HG02938 (cell line): Measurements from ENCODE around the gene YPEL4.
A peak's percentile ranks its signal among the peaks of the same experiment; 100 is the strongest.
"Not testable (repeated sequence)": the region's sequence is repeated elsewhere in the genome, so short reads cannot be mapped to it uniquely, and the experiment has no call there.

ENCODE experiments used
- ATAC-seq: cut with Tn5 transposase; IDR thresholded peaks from one replicate; pipeline ENCODE4 v1.9.1; 2021; ENCODE audit warnings: mild to moderate bottlenecking, moderate library complexity; ENCODE audit not compliant: unreplicated experiment

YPEL4 gene

GRCh38 chr11:57649826-57650738, at the start of gene YPEL4:
Gene YPEL4 (minus strand): TSS chr11:57649912. CDS start chr11:57647107, 2,805 bp downstream.
- no peak for ATAC-seq

- no peak for ATAC-seq
These were observed 49.2 kb upstream of the YPEL4 start for GRCh38 chr11:57698843-57699365.

GRCh38 chr11:57690474-57690873, 40.8 kb upstream of the YPEL4 start:
- ATAC-seq: not testable (repeated sequence)

- ATAC-seq: no peak
These were observed 31.5 kb upstream of the YPEL4 start for GRCh38 chr11:57681168-57681567.

GRCh38 chr11:57680552-57680874, 30.8 kb upstream of the YPEL4 start:
- ATAC-seq: no peak

GRCh38 chr11:57679396-57679795, 29.7 kb upstream of the YPEL4 start:
- no peak for ATAC-seq

- no peak for ATAC-seq
These were observed 25.6 kb upstream of the YPEL4 start for GRCh38 chr11:57675176-57675941.

- no peak for ATAC-seq
These were observed 24.5 kb upstream of the YPEL4 start for GRCh38 chr11:57674251-57674650.

- peak; percentile 6 for ATAC-seq
These were observed 18.7 kb upstream of the YPEL4 start for GRCh38 chr11:57668434-57668782.

- ATAC-seq: peak; percentile 83
These were observed 18.2 kb upstream of the YPEL4 start, which contains the start of gene ZDHHC5 for GRCh38 chr11:57667736-57668433. Gene ZDHHC5 (plus strand): TSS chr11:57668114. CDS start chr11:57673091, 4,977 bp downstream.

GRCh38 chr11:57667117-57667735, 17.5 kb upstream of the YPEL4 start:
- ATAC-seq: peak; percentile 65

GRCh38 chr11:57663975-57664374, 14.3 kb upstream of the YPEL4 start:
- ATAC-seq: no peak

GRCh38 chr11:57662893-57663292, 13.2 kb upstream of the YPEL4 start:
- no peak for ATAC-seq

GRCh38 chr11:57659669-57660068, 10.0 kb upstream of the YPEL4 start:
- ATAC-seq: no peak

- no peak for ATAC-seq
These were observed 8.3 kb upstream of the YPEL4 start for GRCh38 chr11:57658023-57658361.

- peak; percentile 98 for ATAC-seq
These were observed 7.7 kb upstream of the YPEL4 start, which contains the start of gene CLP1 for GRCh38 chr11:57657194-57658022. Gene CLP1 (plus strand): TSS chr11:57657762. CDS start chr11:57659477, 1,715 bp downstream.

- ATAC-seq: no peak
These were observed 7.1 kb upstream of the YPEL4 start for GRCh38 chr11:57656885-57657193.

GRCh38 chr11:57653163-57653562, 3.5 kb upstream of the YPEL4 start:
- no peak for ATAC-seq

- no peak for ATAC-seq
These were observed 3.0 kb upstream of the YPEL4 start for GRCh38 chr11:57652662-57653061.

GRCh38 chr11:57652230-57652629, 2.5 kb upstream of the YPEL4 start:
- not testable (repeated sequence) for ATAC-seq
